Heart right ventricle (tissue), 16 donors: Measurements from ENCODE around the gene CPZ. TPM values are rescaled to one million over a fixed set of nuclear protein-coding genes. Genes with fewer than 3 reads are reported as not detected.
"Not testable (repeated sequence)": the region's sequence is repeated elsewhere in the genome, so short reads cannot be mapped to it uniquely, and the experiment has no call there.

ENCODE experiments used
- ATAC-seq, 8 donors: fragments of 200-7000 bp; cut with Tn5 transposase; one replicate each; pipeline ENCODE4 v1.9.1; 2020; ENCODE audit warnings: mild to moderate bottlenecking in 8 of 8, moderate library complexity in 8 of 8, moderate number of reproducible peaks in 1 of 8
- DNase-seq, 2 donors: peaks; one replicate each; pipeline ENCODE4 v3.0.0-alpha.2; 2020
- H3K27ac ChIP-seq, 10 donors: fragments of 200-600 bp; sonication (generic) in 2 of 10; one replicate each; pipeline versions ENCODE4 v1.5.0 to v1.8.0; 2020 to 2022; ENCODE audit warnings: mild to moderate bottlenecking in 3 of 10
- H3K27me3 ChIP-seq, 7 donors: fragments of 200-600 bp; one replicate each; pipeline ENCODE4 v1.8.0; 2021 to 2022; ENCODE audit warnings: mild to moderate bottlenecking in 2 of 7
- H3K36me3 ChIP-seq, 9 donors: fragments of 200-600 bp; sonication (generic) in 1 of 9; one replicate each; pipeline versions ENCODE4 v1.5.0 to v1.8.0; 2020 to 2022; ENCODE audit warnings: mild to moderate bottlenecking in 2 of 9
- H3K4me1 ChIP-seq, 9 donors: fragments of 200-600 bp; sonication (generic) in 1 of 9; one replicate each; pipeline versions ENCODE4 v1.5.0 to v1.8.0; 2020 to 2022; ENCODE audit warnings: mild to moderate bottlenecking in 4 of 9
- H3K4me3 ChIP-seq, 10 donors: fragments of 200-600 bp; sonication (generic) in 2 of 10; one replicate each; pipeline versions ENCODE4 v1.5.0 to v1.8.0; 2020 to 2022; ENCODE audit warnings: mild to moderate bottlenecking in 7 of 10, moderate library complexity in 2 of 10
- H3K9me3 ChIP-seq, 11 donors: fragments of 200-600 bp in 10 of 11; sonication (generic) in 2 of 11; one replicate each; pipeline versions ENCODE4 v1.5.0 to v1.8.0; 2013 to 2022; ENCODE audit warnings: mild to moderate bottlenecking in 2 of 11, control low read depth in 1 of 11, moderate library complexity in 1 of 11
- CTCF ChIP-seq, 9 donors: fragments of 200-600 bp; sonication (generic) in 2 of 9; IDR thresholded peaks; one replicate each; pipeline versions ENCODE4 v1.5.0 to v1.8.0; 2021 to 2022; ENCODE audit warnings: antibody characterized with exemption in 9 of 9, mild to moderate bottlenecking in 5 of 9, moderate library complexity in 1 of 9
- WGBS, 2 donors: extraction: QIAGEN DNeasy Blood & Tissue Kit; methylation state at CpG; one replicate each; pipeline ENCODE4 v1.1.7; 2013; ENCODE audit warnings: inconsistent platforms in 1 of 2; 5-methylcytosine and 5-hydroxymethylcytosine counted together
- intact Hi-C, 10 donors: fragments of 100-400 bp; cut with DNase I; formaldehyde crosslinking; loops; one replicate each; pipeline versions ENCODE4 v1.11.1 to v1.14.2; 2022
- polyA plus RNA-seq, 2 donors: library from polyadenylated mRNA; stranded (reverse); fragments of 200-250 nt; gene quantifications; one replicate each; pipeline ENCODE4 v1.2.3, GENCODE V29; 2013
- total RNA-seq, 10 donors: library from RNA; stranded (reverse); fragmentation: NEBNext Ultra II Directional in 3 of 10; extraction: Animal tissue kit (Norgen Biotek cat#: 25700) in 3 of 10; gene quantifications; one replicate each; pipeline versions ENCODE4 v1.2.1 to v1.2.4, GENCODE V29; 2021 to 2023
- donor health status: Arrhythmogenic right ventricular cardiomyopathy.
- donor health status: ischemic (EF 13 %, LVEDD 7.1; RV severe dilation, severe dysfunction).
- donor health status: healthy with polysubstance abuse.
- donor health status: DM: no; HTN: yes; CAD: no.
- donor health status: DM: no; HTN: no; CAD: no.
- donor health status: ischemic (EF 25% LVEDD 6.9; RV normal size, moderate dysfunction).
- donor health status: ischemic (EF 25% LVEDD 5.7; RV mildly dilated, moderate dysfunction).
- donor health status: healthy.
- donor health status: DM: yes; HTN: yes; CAD: no.
- donor health status: Ischemic cardiomyopathy.
- donor health status: ischemic (EF 35%, LVEDD 5.7; RV mildly dilated, moderate dysfunction).
- donor health status: nonischemic (EF 11% LVEDD 7.7; RV severe dilation, severe dysfunction).
- donor health status: DM: yes; HTN: yes; CAD: no.
- donor health status: PGD.
- donor health status: ischemic (EF 29% LVEDD 5.4; RV normal size, mild dysfunction).
- donor health status: nonischemic (EF 23%, LVEDD 6.1; RV moderate dilation, normal function).

CPZ gene
- total and polyA plus RNA-seq, 12 donors, result 0.12 to 0.85 (median 0.70) TPM; not detected in 5

- no peak for DNase-seq
- intact Hi-C loops, result no loop called here
- no peaks in the 10 kb centered on the region for H3K36me3 ChIP-seq
Observed at GRCh38 chr4:8573266-8573665, 19.3 kb upstream of the CPZ start.

GRCh38 chr4:8574796-8575370 lies 17.7 kb upstream of the CPZ start:
- no peak for TF ChIP-seq CTCF (IDR thresholded peaks at IDR 0.05)
- Histone ChIP-seq H3K27me3 (peaks cover 0 to 36% (median 28%) of the 10 kb centered on the region in 7 donors), H3K36me3 (no peaks in the 10 kb centered on the region), H3K4me1 (no peaks in the 10 kb centered on the region), H3K27ac (no peak overlapping the region), H3K4me3 (no peak overlapping the region), H3K9me3 (no peaks in the 10 kb centered on the region)
- intact Hi-C loops, result no loop called here
- ATAC-seq (no peak), DNase-seq (no peak)
- WGBS, 2 donors, result 72 to 74% methylated on average over 5 of the region's 5 CpGs

More at GRCh38 chr4:8573266-8573665, 19.3 kb upstream of the CPZ start:
- Histone ChIP-seq H3K4me3 (no peak overlapping the region), H3K4me1 (no peaks in the 10 kb centered on the region), H3K27ac (no peak overlapping the region), H3K9me3 (no peaks in the 10 kb centered on the region), H3K27me3 (peaks cover 0 to 23% (median 12%) of the 10 kb centered on the region in 7 donors)
- WGBS, 2 donors, result 78 to 86% methylated on average over 5 of the region's 5 CpGs
- TF ChIP-seq CTCF (IDR thresholded peaks at IDR 0.05), result no peak
- no peak for ATAC-seq

GRCh38 chr4:8575457-8575856 lies 17.1 kb upstream of the CPZ start:
- H3K9me3 ChIP-seq, result no peaks in the 10 kb centered on the region
- peaks cover 4 to 42% (median 34%) of the 10 kb centered on the region in 7 donors for H3K27me3 ChIP-seq
- H3K4me3 ChIP-seq, result no peak overlapping the region
- WGBS, 2 donors, result 66 to 75% methylated on average over 4 of the region's 4 CpGs
- no peak for TF ChIP-seq CTCF (IDR thresholded peaks at IDR 0.05)
- H3K36me3 ChIP-seq, result no peaks in the 10 kb centered on the region
- DNase-seq (no peak), ATAC-seq (no peak)
- no peak overlapping the region for H3K27ac ChIP-seq
- H3K4me1 ChIP-seq, result no peaks in the 10 kb centered on the region
- intact Hi-C loops, result no loop called here

GRCh38 chr4:8576591-8576990 lies 16.0 kb upstream of the CPZ start:
- H3K27ac ChIP-seq, intact Hi-C loops, H3K36me3 ChIP-seq, ATAC-seq, DNase-seq, H3K4me3 ChIP-seq, H3K4me1 ChIP-seq, H3K9me3 ChIP-seq: not testable (repeated sequence)
- WGBS, 2 donors, result 89% methylated on average over 5 of the region's 5 CpGs
- H3K27me3 ChIP-seq, result peaks cover 10 to 53% (median 45%) of the 10 kb centered on the region in 7 donors

- no peak overlapping the region for H3K27ac ChIP-seq
- ATAC-seq, result no peak
- no peak overlapping the region for H3K4me3 ChIP-seq
- no peaks in the 10 kb centered on the region for H3K4me1 ChIP-seq
- no peak for TF ChIP-seq CTCF (IDR thresholded peaks at IDR 0.05)
- no peak for DNase-seq
- H3K27me3 ChIP-seq, result peaks cover 10 to 58% (median 49%) of the 10 kb centered on the region in 7 donors
- no peaks in the 10 kb centered on the region for H3K9me3 ChIP-seq
- WGBS, 2 donors, result 63 to 67% methylated on average over 8 of the region's 8 CpGs
- intact Hi-C loops, result no loop called here
- H3K36me3 ChIP-seq, result no peaks in the 10 kb centered on the region
Observed at GRCh38 chr4:8577046-8577445, 15.5 kb upstream of the CPZ start.
